IMR-90 (cell line): ENCODE results near the gene RNF41.

Experiments used
- CTCF ChIP-seq: conservative IDR thresholded peaks from 2 replicates; pipeline ENCODE4 v1.5.1; 2012; ENCODE audit warnings: mild to moderate bottlenecking, low read depth, low read length, improper control_type of control experiment
- ELK1 ChIP-seq: fragments of 150-350 bp; IDR thresholded peaks from 2 replicates; pipeline ENCODE4 v1.6.1; 2016; ENCODE audit warnings: low read depth, mild to moderate bottlenecking, low read length, moderate library complexity, borderline replicate concordance

GRCh38 chr12:56236985-56237384 lies 15.3 kb upstream of the RNF41 start:
- TF ChIP-seq CTCF = no peak
- TF ChIP-seq ELK1 = no peak
